GM23338 (cell line): ENCODE measurements around the gene C1QTNF7. TPM values are rescaled to one million over a fixed set of nuclear protein-coding genes. Genes with fewer than 3 reads are reported as not detected.

Experiments used
- ATAC-seq: fragments of 200-7000 bp; cut with Tn5 transposase; 3 replicates; pipeline ENCODE4 v1.9.1; 2020
- DNase-seq: peaks from one replicate; pipeline ENCODE4 v3.0.0-alpha.2; 2015; ENCODE audit warnings: low spot score
- H2AFZ ChIP-seq: fragments of 200-600 bp; sonication (generic); 2 replicates; pipeline ENCODE4 v1.8.0; 2016; ENCODE audit warnings: antibody characterized with exemption, mild to moderate bottlenecking, moderate library complexity
- H3F3A ChIP-seq: fragments of 200-600 bp; sonication (generic); replicated peaks from 2 replicates; pipeline ENCODE4 v1.8.0; 2017; ENCODE audit warnings: antibody characterized with exemption, mixed run types, low read depth
- H3K27ac ChIP-seq: fragments of 200-600 bp; sonication (generic); 2 replicates; pipeline ENCODE4 v1.6.1; 2016; ENCODE audit warnings: low read depth
- H3K27me3 ChIP-seq: fragments of 200-600 bp; sonication (generic); 2 replicates; pipeline ENCODE4 v1.8.0; 2016; ENCODE audit warnings: mild to moderate bottlenecking, mixed run types, moderate library complexity; ENCODE audit not compliant: insufficient read depth
- H3K36me3 ChIP-seq: fragments of 200-600 bp; sonication (generic); 2 replicates; pipeline ENCODE4 v1.8.0; 2016; ENCODE audit warnings: mild to moderate bottlenecking; ENCODE audit not compliant: insufficient read depth
- H3K4me1 ChIP-seq: fragments of 200-600 bp; sonication (generic); 2 replicates; pipeline ENCODE4 v1.8.0; 2016; ENCODE audit warnings: mild to moderate bottlenecking, moderate library complexity; ENCODE audit not compliant: insufficient read depth
- H3K4me2 ChIP-seq: fragments of 200-600 bp; sonication (generic); 2 replicates; pipeline ENCODE4 v1.7.1; 2017; ENCODE audit warnings: mixed run types
- H3K4me3 ChIP-seq: fragments of 200-600 bp; sonication (generic); 2 replicates; pipeline ENCODE4 v1.6.1; 2016; ENCODE audit warnings: mixed run types
- H3K79me2 ChIP-seq: fragments of 200-600 bp; sonication (generic); replicated peaks from 2 replicates; pipeline ENCODE4 v1.8.0; 2017; ENCODE audit warnings: mild to moderate bottlenecking; ENCODE audit not compliant: insufficient read depth
- H3K9me2 ChIP-seq: fragments of 200-600 bp; sonication (generic); 2 replicates; pipeline ENCODE4 v1.8.0; 2017; ENCODE audit not compliant: insufficient read depth
- H4K20me1 ChIP-seq: fragments of 200-600 bp; sonication (generic); replicated peaks from 2 replicates; pipeline ENCODE4 v1.8.0; 2017; ENCODE audit warnings: mild to moderate bottlenecking; ENCODE audit not compliant: insufficient read depth
- H3K27ac Mint-ChIP-seq: 2 replicates; pipeline ENCODE4 v1.8.0; 2020; ENCODE audit warnings: inconsistent platforms, mild to moderate bottlenecking, moderate library complexity, mixed read lengths
- H3K27me3 Mint-ChIP-seq: 3 replicates; pipeline ENCODE4 v1.8.0; 2022; ENCODE audit warnings: low read depth, mild to moderate bottlenecking, moderate library complexity, mixed read lengths, inconsistent platforms; ENCODE audit not compliant: insufficient read depth, poor library complexity
- H3K36me3 Mint-ChIP-seq: 3 replicates; pipeline ENCODE4 v1.8.0; 2021; ENCODE audit warnings: low read depth, mild to moderate bottlenecking, inconsistent platforms, moderate library complexity, mixed read lengths
- H3K4me1 Mint-ChIP-seq: 3 replicates; pipeline ENCODE4 v1.8.0; 2020; ENCODE audit warnings: mild to moderate bottlenecking, inconsistent platforms, mixed read lengths
- H3K4me3 Mint-ChIP-seq: 3 replicates; pipeline ENCODE4 v1.8.0; 2021; ENCODE audit warnings: moderate library complexity, mild to moderate bottlenecking, inconsistent platforms, mixed read lengths
- H3K9me3 Mint-ChIP-seq: 3 replicates; pipeline ENCODE4 v1.8.0; 2020; ENCODE audit warnings: moderate library complexity, mild to moderate bottlenecking, inconsistent platforms, mixed read lengths
- CREB1 ChIP-seq: fragments of 250-450 bp; sonication (Bioruptor Pico); IDR thresholded peaks from 2 replicates; pipeline ENCODE4 v1.5.0; 2020; ENCODE audit warnings: low read depth, mild to moderate bottlenecking, moderate library complexity
- CTCF ChIP-seq, 2 experiments: fragments of 200-600 bp in 1 of 2; sonication (generic) in 1 of 2; conservative IDR thresholded peaks; 2 replicates each; pipeline versions ENCODE4 v1.5.1 to v1.6.1; 2016 to 2017; ENCODE audit warnings: antibody characterized with exemption in 2 of 2, low read depth in 2 of 2, mild to moderate bottlenecking in 2 of 2, moderate library complexity in 1 of 2
- EZH2 ChIP-seq: fragments of 200-600 bp; sonication (generic); IDR thresholded peaks from one replicate; pipeline ENCODE4 v1.8.0; 2017; ENCODE audit warnings: antibody characterized with exemption, mild to moderate bottlenecking, low read depth; ENCODE audit not compliant: unreplicated experiment
- EZH2phosphoT487 ChIP-seq: fragments of 200-600 bp; sonication (generic); IDR thresholded peaks from one replicate; pipeline ENCODE4 v1.8.1; 2018; ENCODE audit warnings: antibody characterized with exemption; ENCODE audit not compliant: unreplicated experiment
- JUNB ChIP-seq: IDR thresholded peaks from one replicate; pipeline ENCODE4 v1.6.1; 2016; ENCODE audit warnings: antibody characterized with exemption; ENCODE audit not compliant: unreplicated experiment
- NANOG ChIP-seq: IDR thresholded peaks from 2 replicates; pipeline ENCODE4 v1.6.1; 2016; ENCODE audit warnings: antibody characterized with exemption, borderline replicate concordance
- POLR2AphosphoS5 ChIP-seq: IDR thresholded peaks from 2 replicates; pipeline ENCODE4 v1.6.1; 2016; ENCODE audit warnings: antibody characterized with exemption, low read depth
- STAT1 ChIP-seq: IDR thresholded peaks from one replicate; pipeline ENCODE4 v1.6.1; 2016; ENCODE audit warnings: antibody characterized with exemption; ENCODE audit not compliant: unreplicated experiment
- ZNF114 ChIP-seq: fragments of 250-450 bp; sonication (Bioruptor Pico); IDR thresholded peaks from 2 replicates; pipeline ENCODE4 v1.5.0; 2020; ENCODE audit warnings: mild to moderate bottlenecking, moderate library complexity
- ZNF331 ChIP-seq: fragments of 250-450 bp; sonication (Bioruptor Pico); IDR thresholded peaks from 2 replicates; pipeline ENCODE4 v1.5.0; 2020; ENCODE audit warnings: low read depth, mild to moderate bottlenecking, moderate library complexity
- polyA plus RNA-seq: library from polyadenylated mRNA; unstranded; fragments of >200 nt; fragmentation: Nextera tagmentation; extraction: Ambion mirVana; gene quantifications from 2 replicates; pipeline ENCODE4 v1.2.1, GENCODE V29; 2016
- total RNA-seq: library from RNA; depleted of rRNA; stranded (reverse); fragments of >200 nt; shearing (Covaris generic); gene quantifications from 2 replicates; pipeline ENCODE4 v1.2.3, GENCODE V29; 2014
- TF ChIP-seq, protein P1 (sequence below): fragments of 250-450 bp; sonication (Bioruptor Pico); IDR thresholded peaks from 2 replicates; pipeline ENCODE4 v1.5.0; 2020; ENCODE audit warnings: mild to moderate bottlenecking, moderate library complexity
- TF ChIP-seq, protein P2 (sequence below): IDR thresholded peaks from 2 replicates; pipeline ENCODE4 v1.6.1; 2016; ENCODE audit warnings: antibody characterized with exemption

Gene C1QTNF7
- total and polyA plus RNA-seq, 2 experiments from 2014 or later: not detected

- Histone ChIP-seq H3K27me3 (no peaks in the 10 kb centered on the region), H3K9me2 (peaks cover 15% of the 10 kb centered on the region), H3K4me1 (no peaks in the 10 kb centered on the region), H2AFZ (no peak overlapping the region), H3F3A (no peaks in the 10 kb centered on the region), H3K4me2 (no peak overlapping the region), H4K20me1 (no peaks in the 10 kb centered on the region), H3K27ac (no peak overlapping the region), H3K4me3 (no peak overlapping the region), H3K36me3 (no peaks in the 10 kb centered on the region), H3K79me2 (no peaks in the 10 kb centered on the region)
- peaks cover 10% of the 10 kb centered on the region; the same call in 2 of the 3 replicates for H3K4me1 Mint-ChIP-seq
- H3K4me3 Mint-ChIP-seq: no peak overlapping the region
- ATAC-seq: no peak
- no peak for TF ChIP-seq JUNB
- no peak for TF ChIP-seq EZH2phosphoT487
- no peak for TF ChIP-seq CREB1
- TF ChIP-seq ZNF114 (CRISPR knock-in tag): no peak
- TF ChIP-seq NANOG: no peak
- TF ChIP-seq POLR2AphosphoS5: no peak
- no peak for DNase-seq
- no peaks in the 10 kb centered on the region for H3K27me3 Mint-ChIP-seq
- no peak overlapping the region for H3K27ac Mint-ChIP-seq
- no peaks in the 10 kb centered on the region for H3K36me3 Mint-ChIP-seq
- no peaks in the 10 kb centered on the region for H3K9me3 Mint-ChIP-seq
These were observed 10.6 kb upstream of the C1QTNF7 start for GRCh38 chr4:15417233-15417660.

DNA sequence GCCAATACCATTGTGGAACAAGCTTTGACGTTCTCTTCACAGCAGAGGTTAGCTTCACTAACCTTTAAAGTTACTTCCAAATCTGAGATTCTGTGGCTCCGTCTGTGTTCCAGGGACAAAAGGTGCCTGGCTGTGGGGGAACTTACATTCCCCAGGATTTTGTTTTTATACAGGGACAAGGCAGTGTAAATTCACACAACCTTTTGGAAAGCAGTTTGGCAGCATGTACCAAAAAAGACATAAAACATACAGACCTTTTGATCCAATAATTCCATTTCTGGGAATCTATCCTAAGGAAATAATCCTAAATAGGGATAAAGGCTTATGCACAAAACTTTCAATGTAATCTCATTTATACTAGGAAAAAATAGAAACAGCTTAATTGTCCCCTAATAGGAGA is 8.9 kb upstream of the C1QTNF7 start:
- no peaks in the 10 kb centered on the region for H3K27me3 ChIP-seq
- H3K4me1 Mint-ChIP-seq: peaks cover 10% of the 10 kb centered on the region; the same call in 2 of the 3 replicates
- no peak overlapping the region for H3K4me2 ChIP-seq
- no peak overlapping the region for H3K27ac ChIP-seq
- H3F3A ChIP-seq: no peaks in the 10 kb centered on the region
- no peaks in the 10 kb centered on the region for H3K36me3 Mint-ChIP-seq
- peaks cover 1% of the 10 kb centered on the region for H3K27me3 Mint-ChIP-seq
- no peaks in the 10 kb centered on the region; the same call in 2 of the 3 replicates for H3K9me3 Mint-ChIP-seq
- TF ChIP-seq ZNF331 (CRISPR knock-in tag): no peak
- no peak for TF ChIP-seq CTCF (conservative IDR thresholded peaks at IDR 0.05; ENCODE audit: low read depth in 2 of 2)
- TF ChIP-seq, protein P1, sequence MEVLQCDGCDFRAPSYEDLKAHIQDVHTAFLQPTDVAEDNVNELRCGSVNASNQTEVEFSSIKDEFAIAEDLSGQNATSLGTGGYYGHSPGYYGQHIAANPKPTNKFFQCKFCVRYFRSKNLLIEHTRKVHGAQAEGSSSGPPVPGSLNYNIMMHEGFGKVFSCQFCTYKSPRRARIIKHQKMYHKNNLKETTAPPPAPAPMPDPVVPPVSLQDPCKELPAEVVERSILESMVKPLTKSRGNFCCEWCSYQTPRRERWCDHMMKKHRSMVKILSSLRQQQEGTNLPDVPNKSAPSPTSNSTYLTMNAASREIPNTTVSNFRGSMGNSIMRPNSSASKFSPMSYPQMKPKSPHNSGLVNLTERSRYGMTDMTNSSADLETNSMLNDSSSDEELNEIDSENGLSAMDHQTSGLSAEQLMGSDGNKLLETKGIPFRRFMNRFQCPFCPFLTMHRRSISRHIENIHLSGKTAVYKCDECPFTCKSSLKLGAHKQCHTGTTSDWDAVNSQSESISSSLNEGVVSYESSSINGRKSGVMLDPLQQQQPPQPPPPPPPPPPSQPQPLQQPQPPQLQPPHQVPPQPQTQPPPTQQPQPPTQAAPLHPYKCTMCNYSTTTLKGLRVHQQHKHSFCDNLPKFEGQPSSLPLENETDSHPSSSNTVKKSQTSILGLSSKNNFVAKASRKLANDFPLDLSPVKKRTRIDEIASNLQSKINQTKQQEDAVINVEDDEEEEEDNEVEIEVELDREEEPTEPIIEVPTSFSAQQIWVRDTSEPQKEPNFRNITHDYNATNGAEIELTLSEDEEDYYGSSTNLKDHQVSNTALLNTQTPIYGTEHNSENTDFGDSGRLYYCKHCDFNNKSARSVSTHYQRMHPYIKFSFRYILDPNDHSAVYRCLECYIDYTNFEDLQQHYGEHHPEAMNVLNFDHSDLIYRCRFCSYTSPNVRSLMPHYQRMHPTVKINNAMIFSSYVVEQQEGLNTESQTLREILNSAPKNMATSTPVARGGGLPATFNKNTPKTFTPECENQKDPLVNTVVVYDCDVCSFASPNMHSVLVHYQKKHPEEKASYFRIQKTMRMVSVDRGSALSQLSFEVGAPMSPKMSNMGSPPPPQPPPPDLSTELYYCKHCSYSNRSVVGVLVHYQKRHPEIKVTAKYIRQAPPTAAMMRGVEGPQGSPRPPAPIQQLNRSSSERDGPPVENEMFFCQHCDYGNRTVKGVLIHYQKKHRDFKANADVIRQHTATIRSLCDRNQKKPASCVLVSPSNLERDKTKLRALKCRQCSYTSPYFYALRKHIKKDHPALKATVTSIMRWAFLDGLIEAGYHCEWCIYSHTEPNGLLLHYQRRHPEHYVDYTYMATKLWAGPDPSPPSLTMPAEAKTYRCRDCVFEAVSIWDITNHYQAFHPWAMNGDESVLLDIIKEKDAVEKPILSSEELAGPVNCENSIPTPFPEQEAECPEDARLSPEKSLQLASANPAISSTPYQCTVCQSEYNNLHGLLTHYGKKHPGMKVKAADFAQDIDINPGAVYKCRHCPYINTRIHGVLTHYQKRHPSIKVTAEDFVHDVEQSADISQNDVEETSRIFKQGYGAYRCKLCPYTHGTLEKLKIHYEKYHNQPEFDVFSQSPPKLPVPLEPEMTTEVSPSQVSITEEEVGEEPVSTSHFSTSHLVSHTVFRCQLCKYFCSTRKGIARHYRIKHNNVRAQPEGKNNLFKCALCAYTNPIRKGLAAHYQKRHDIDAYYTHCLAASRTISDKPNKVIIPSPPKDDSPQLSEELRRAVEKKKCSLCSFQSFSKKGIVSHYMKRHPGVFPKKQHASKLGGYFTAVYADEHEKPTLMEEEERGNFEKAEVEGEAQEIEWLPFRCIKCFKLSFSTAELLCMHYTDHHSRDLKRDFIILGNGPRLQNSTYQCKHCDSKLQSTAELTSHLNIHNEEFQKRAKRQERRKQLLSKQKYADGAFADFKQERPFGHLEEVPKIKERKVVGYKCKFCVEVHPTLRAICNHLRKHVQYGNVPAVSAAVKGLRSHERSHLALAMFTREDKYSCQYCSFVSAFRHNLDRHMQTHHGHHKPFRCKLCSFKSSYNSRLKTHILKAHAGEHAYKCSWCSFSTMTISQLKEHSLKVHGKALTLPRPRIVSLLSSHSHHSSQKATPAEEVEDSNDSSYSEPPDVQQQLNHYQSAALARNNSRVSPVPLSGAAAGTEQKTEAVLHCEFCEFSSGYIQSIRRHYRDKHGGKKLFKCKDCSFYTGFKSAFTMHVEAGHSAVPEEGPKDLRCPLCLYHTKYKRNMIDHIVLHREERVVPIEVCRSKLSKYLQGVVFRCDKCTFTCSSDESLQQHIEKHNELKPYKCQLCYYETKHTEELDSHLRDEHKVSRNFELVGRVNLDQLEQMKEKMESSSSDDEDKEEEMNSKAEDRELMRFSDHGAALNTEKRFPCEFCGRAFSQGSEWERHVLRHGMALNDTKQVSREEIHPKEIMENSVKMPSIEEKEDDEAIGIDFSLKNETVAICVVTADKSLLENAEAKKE: no peak
- TF ChIP-seq STAT1: no peak
- TF ChIP-seq JUNB: no peak
- TF ChIP-seq CREB1: no peak
- no peak for TF ChIP-seq EZH2
- TF ChIP-seq EZH2phosphoT487: no peak
- TF ChIP-seq POLR2AphosphoS5: no peak
- TF ChIP-seq NANOG: no peak
- TF ChIP-seq, protein P2, sequence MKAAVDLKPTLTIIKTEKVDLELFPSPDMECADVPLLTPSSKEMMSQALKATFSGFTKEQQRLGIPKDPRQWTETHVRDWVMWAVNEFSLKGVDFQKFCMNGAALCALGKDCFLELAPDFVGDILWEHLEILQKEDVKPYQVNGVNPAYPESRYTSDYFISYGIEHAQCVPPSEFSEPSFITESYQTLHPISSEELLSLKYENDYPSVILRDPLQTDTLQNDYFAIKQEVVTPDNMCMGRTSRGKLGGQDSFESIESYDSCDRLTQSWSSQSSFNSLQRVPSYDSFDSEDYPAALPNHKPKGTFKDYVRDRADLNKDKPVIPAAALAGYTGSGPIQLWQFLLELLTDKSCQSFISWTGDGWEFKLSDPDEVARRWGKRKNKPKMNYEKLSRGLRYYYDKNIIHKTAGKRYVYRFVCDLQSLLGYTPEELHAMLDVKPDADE: no peak
- no peaks in the 10 kb centered on the region for H3K4me1 ChIP-seq
- H3K27ac Mint-ChIP-seq: no peak overlapping the region
- no peaks in the 10 kb centered on the region for H3K79me2 ChIP-seq
- no peaks in the 10 kb centered on the region for H4K20me1 ChIP-seq
- H3K4me3 ChIP-seq: no peak overlapping the region
- ATAC-seq (no peak), DNase-seq (no peak)
- H2AFZ ChIP-seq: no peak overlapping the region
- no peaks in the 10 kb centered on the region for H3K36me3 ChIP-seq
- H3K4me3 Mint-ChIP-seq: no peak overlapping the region
- peaks cover 15% of the 10 kb centered on the region for H3K9me2 ChIP-seq
